GM06990 (cell line): ENCODE measurements around the gene IRGQ.

ENCODE experiments used
- DNase-seq: peaks from one replicate; pipeline ENCODE4 v3.0.0-alpha.2; 2011; ENCODE audit not compliant: insufficient read length; ENCODE audit errors: extremely low read depth
- H3K27me3 ChIP-seq: replicated peaks from 2 replicates; pipeline ENCODE4 v1.6.0; 2011; ENCODE audit warnings: low read length; ENCODE audit not compliant: control insufficient read depth, insufficient read depth
- H3K36me3 ChIP-seq: 2 replicates; pipeline ENCODE4 v1.5.1; 2011; ENCODE audit warnings: low read length; ENCODE audit not compliant: control insufficient read depth, insufficient read depth
- H3K4me3 ChIP-seq: replicated peaks from 2 replicates; pipeline ENCODE4 v1.5.1; 2011; ENCODE audit warnings: low read depth, mild to moderate bottlenecking, control low read depth, low read length
- CTCF ChIP-seq: IDR thresholded peaks from 2 replicates; pipeline ENCODE4 v1.5.1; 2011; ENCODE audit warnings: low read length, control low read depth, mild to moderate bottlenecking, inconsistent platforms; ENCODE audit not compliant: insufficient read depth, poor library complexity, severe bottlenecking

The IRGQ gene

GRCh38 chr19:43634872-43635560, 39.1 kb upstream of the IRGQ start:
- Histone ChIP-seq H3K36me3 (no peaks in the 10 kb centered on the region), H3K27me3 (peaks cover 8% of the 10 kb centered on the region), H3K4me3 (no peak overlapping the region)
- no peak for TF ChIP-seq CTCF
- no peak for DNase-seq

- H3K36me3 ChIP-seq, result no peaks in the 10 kb centered on the region
- H3K27me3 ChIP-seq, result peaks cover 8% of the 10 kb centered on the region
- no peak for TF ChIP-seq CTCF
- H3K4me3 ChIP-seq, result no peak overlapping the region
- DNase-seq, result no peak
These were observed 38.6 kb upstream of the IRGQ start for GRCh38 chr19:43634506-43634871.

- Histone ChIP-seq H3K4me3 (no peak overlapping the region), H3K27me3 (peaks cover 8% of the 10 kb centered on the region), H3K36me3 (no peaks in the 10 kb centered on the region)
- no peak for TF ChIP-seq CTCF
- DNase-seq, result no peak
These were observed 38.1 kb upstream of the IRGQ start for GRCh38 chr19:43634068-43634467.

- peaks cover 7% of the 10 kb centered on the region for H3K27me3 ChIP-seq
- H3K36me3 ChIP-seq, result no peaks in the 10 kb centered on the region
- H3K4me3 ChIP-seq, result no peak overlapping the region
- no peak for DNase-seq
- TF ChIP-seq CTCF, result no peak
These were observed 37.6 kb upstream of the IRGQ start for GRCh38 chr19:43633520-43633919.

- no peaks in the 10 kb centered on the region for H3K36me3 ChIP-seq
- DNase-seq, result no peak
- no peak overlapping the region for H3K4me3 ChIP-seq
- H3K27me3 ChIP-seq, result no peaks in the 10 kb centered on the region
- no peak for TF ChIP-seq CTCF
These were observed 35.6 kb upstream of the IRGQ start for GRCh38 chr19:43631491-43631890.

GRCh38 chr19:43628646-43629326, 32.9 kb upstream of the IRGQ start:
- TF ChIP-seq CTCF, result no peak
- Histone ChIP-seq H3K36me3 (no peaks in the 10 kb centered on the region), H3K27me3 (no peaks in the 10 kb centered on the region), H3K4me3 (no peak overlapping the region)
- no peak for DNase-seq
